HL-60 (cell line): ENCODE measurements around the gene SLC27A2.

Experiments
- DNase-seq, 2 experiments: peaks; one replicate each; pipeline ENCODE4 v3.0.0-alpha.2; 2010 to 2020; ENCODE audit warnings: low read depth in 1 of 2, low spot score in 1 of 2
- H3K27ac ChIP-seq: fragments of 250-450 bp; sonication (Bioruptor Pico); replicated peaks from 2 replicates; pipeline ENCODE4 v1.5.1; 2020; ENCODE audit warnings: mild to moderate bottlenecking, moderate library complexity
- H3K27me3 ChIP-seq: fragments of 250-450 bp; sonication (Bioruptor Pico); 2 replicates; pipeline ENCODE4 v1.5.1; 2021; ENCODE audit warnings: mild to moderate bottlenecking, moderate library complexity; ENCODE audit not compliant: insufficient read depth, poor library complexity, severe bottlenecking
- H3K4me3 ChIP-seq: replicated peaks from 2 replicates; pipeline ENCODE4 v1.5.1; 2011; ENCODE audit warnings: mild to moderate bottlenecking, control low read depth, low read length; ENCODE audit not compliant: insufficient read depth
- CTCF ChIP-seq: IDR thresholded peaks from one replicate; pipeline ENCODE4 v1.5.1; 2011; ENCODE audit warnings: low read length, control low read depth, inconsistent platforms; ENCODE audit not compliant: insufficient read depth
- GABPA ChIP-seq: IDR thresholded peaks from 2 replicates; pipeline ENCODE4 v1.6.1; 2012; ENCODE audit warnings: low read depth
- POLR2AphosphoS5 ChIP-seq: IDR thresholded peaks from 2 replicates; pipeline ENCODE4 v1.6.1; 2012; ENCODE audit warnings: low read depth
- REST ChIP-seq: IDR thresholded peaks from 2 replicates; pipeline ENCODE4 v1.6.1; 2012; ENCODE audit warnings: low read depth; ENCODE audit not compliant: insufficient replicate concordance
- SPI1 ChIP-seq: IDR thresholded peaks from 2 replicates; pipeline ENCODE4 v1.6.1; 2012; ENCODE audit warnings: low read depth, mild to moderate bottlenecking, borderline replicate concordance

The SLC27A2 gene

GRCh38 chr15:50247819-50248655 lies 66.0 kb downstream of the SLC27A2 start:
- H3K4me3 ChIP-seq: no peak overlapping the region
- no peaks in the 10 kb centered on the region for H3K27me3 ChIP-seq
- peak overlapping the region; percentile 59 for H3K27ac ChIP-seq
- DNase-seq: peak in 1 of 2 experiments; percentile 78
- TF ChIP-seq POLR2AphosphoS5: peak; percentile 62
- TF ChIP-seq SPI1: peak; percentile 65; the same call in 1 of the 2 replicates
- TF ChIP-seq CTCF: no peak
- no peak for TF ChIP-seq GABPA
- TF ChIP-seq REST: peak; percentile 31

- no peak for TF ChIP-seq POLR2AphosphoS5
Measured at GRCh38 chr15:50248994-50249582, 67.1 kb downstream of the SLC27A2 start.

GRCh38 chr15:50249704-50250103 lies 67.7 kb downstream of the SLC27A2 start:
- no peak overlapping the region for H3K27ac ChIP-seq
- H3K27me3 ChIP-seq: no peaks in the 10 kb centered on the region
- no peak overlapping the region for H3K4me3 ChIP-seq
- DNase-seq: no peak
- TF ChIP-seq SPI1 (no peak), CTCF (no peak), REST (no peak), GABPA (no peak), POLR2AphosphoS5 (no peak)

More at GRCh38 chr15:50248994-50249582, 67.1 kb downstream of the SLC27A2 start:
- DNase-seq: no peak
- Histone ChIP-seq H3K27me3 (no peaks in the 10 kb centered on the region), H3K4me3 (no peak overlapping the region), H3K27ac (no peak overlapping the region)

- Histone ChIP-seq H3K4me3 (no peak overlapping the region), H3K27ac (no peak overlapping the region), H3K27me3 (no peaks in the 10 kb centered on the region)
- no peak for DNase-seq
- no peak for TF ChIP-seq POLR2AphosphoS5
Measured at GRCh38 chr15:50250760-50251394, 68.9 kb downstream of the SLC27A2 start.
